ENCODE results near the gene FOCAD. TPM values are rescaled to one million over a fixed set of nuclear protein-coding genes. Genes with fewer than 3 reads are reported as not detected.

Gene FOCAD
- total and polyA plus RNA-seq, 4 donors: 6.8 to 62.1 (median 27.9) TPM

- no peak for DNase-seq
- Histone ChIP-seq H3K9me3 (ENCODE audit: control insufficient read depth in 4 of 4, insufficient read depth in 3 of 4, low read length in 3 of 4) (peaks cover 0 to 2% (median 0%) of the 10 kb centered on the region in 4 donors), H3K4me3 (no peak overlapping the region), H3K36me3 (ENCODE audit: control insufficient read depth in 4 of 4, insufficient read depth in 4 of 4, low read length in 4 of 4) (peaks cover 0 to 12% (median 4%) of the 10 kb centered on the region in 4 donors), H3K27ac (ENCODE audit: low read depth in 1 of 2, low read length in 1 of 2) (no peak overlapping the region), H3K4me1 (ENCODE audit: control insufficient read depth in 5 of 5, insufficient read depth in 5 of 5, low read length in 5 of 5) (no peaks in the 10 kb centered on the region), H3K9ac (ENCODE audit: insufficient read depth in 1 of 2, low read length in 2 of 2) (no peak overlapping the region), H3K27me3 (ENCODE audit: control insufficient read depth in 3 of 3, insufficient read depth in 3 of 3, low read length in 2 of 3) (no peaks in the 10 kb centered on the region)
- 94 to 96% methylated on average over 6 of the region's 6 CpGs for WGBS, 2 donors
- TF ChIP-seq, protein P1, sequence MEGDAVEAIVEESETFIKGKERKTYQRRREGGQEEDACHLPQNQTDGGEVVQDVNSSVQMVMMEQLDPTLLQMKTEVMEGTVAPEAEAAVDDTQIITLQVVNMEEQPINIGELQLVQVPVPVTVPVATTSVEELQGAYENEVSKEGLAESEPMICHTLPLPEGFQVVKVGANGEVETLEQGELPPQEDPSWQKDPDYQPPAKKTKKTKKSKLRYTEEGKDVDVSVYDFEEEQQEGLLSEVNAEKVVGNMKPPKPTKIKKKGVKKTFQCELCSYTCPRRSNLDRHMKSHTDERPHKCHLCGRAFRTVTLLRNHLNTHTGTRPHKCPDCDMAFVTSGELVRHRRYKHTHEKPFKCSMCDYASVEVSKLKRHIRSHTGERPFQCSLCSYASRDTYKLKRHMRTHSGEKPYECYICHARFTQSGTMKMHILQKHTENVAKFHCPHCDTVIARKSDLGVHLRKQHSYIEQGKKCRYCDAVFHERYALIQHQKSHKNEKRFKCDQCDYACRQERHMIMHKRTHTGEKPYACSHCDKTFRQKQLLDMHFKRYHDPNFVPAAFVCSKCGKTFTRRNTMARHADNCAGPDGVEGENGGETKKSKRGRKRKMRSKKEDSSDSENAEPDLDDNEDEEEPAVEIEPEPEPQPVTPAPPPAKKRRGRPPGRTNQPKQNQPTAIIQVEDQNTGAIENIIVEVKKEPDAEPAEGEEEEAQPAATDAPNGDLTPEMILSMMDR (IDR thresholded peaks at IDR 0.05; ENCODE audit: control extremely low read depth, extremely low read depth): no peak
- ATAC-seq (ENCODE audit: insufficient read depth, low FRiP score): no peak
Observed at GRCh38 chr9:20914556-20914955, 230.5 kb downstream of the FOCAD start.

DNA sequence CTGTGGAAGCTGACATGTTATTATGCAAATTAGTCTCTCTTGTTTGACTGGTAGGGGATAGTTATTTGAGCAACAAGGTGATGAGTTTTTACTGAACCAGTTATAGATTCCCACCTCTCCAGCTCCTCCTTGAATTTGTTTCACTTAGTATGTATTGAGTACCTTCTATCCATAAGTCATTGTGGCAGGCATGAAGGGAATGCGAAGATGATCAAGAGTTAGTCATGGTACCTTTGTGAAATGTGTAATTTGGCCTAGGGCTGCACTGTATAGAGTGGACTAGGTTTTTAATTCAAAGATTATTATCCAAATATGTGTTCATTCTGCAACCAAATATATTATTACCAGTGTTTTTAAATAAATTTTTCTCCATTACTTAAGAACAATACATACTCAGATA is 237.3 kb downstream of the FOCAD start:
- ATAC-seq (ENCODE audit: insufficient read depth, low FRiP score) (no peak), DNase-seq (no peak)
- no peak overlapping the region for H3K9ac ChIP-seq (ENCODE audit: insufficient read depth in 1 of 2, low read length in 2 of 2)
- no peaks in the 10 kb centered on the region for H3K4me1 ChIP-seq (ENCODE audit: control insufficient read depth in 5 of 5, insufficient read depth in 5 of 5, low read length in 5 of 5)
- H3K4me3 ChIP-seq: no peak overlapping the region
- no peaks in the 10 kb centered on the region for H3K27me3 ChIP-seq (ENCODE audit: control insufficient read depth in 3 of 3, insufficient read depth in 3 of 3, low read length in 2 of 3)
- TF ChIP-seq, protein P1 (IDR thresholded peaks at IDR 0.05; ENCODE audit: control extremely low read depth, extremely low read depth): no peak
- H3K9me3 ChIP-seq (ENCODE audit: control insufficient read depth in 4 of 4, insufficient read depth in 3 of 4, low read length in 3 of 4): peaks cover 0 to 2% (median 0%) of the 10 kb centered on the region in 4 donors
- no peak overlapping the region for H3K27ac ChIP-seq (ENCODE audit: low read depth in 1 of 2, low read length in 1 of 2)
- WGBS, 2 donors: 100% methylated on average over 1 of the region's 1 CpG
- H3K36me3 ChIP-seq (ENCODE audit: control insufficient read depth in 4 of 4, insufficient read depth in 4 of 4, low read length in 4 of 4): peaks cover 0 to 7% (median 3%) of the 10 kb centered on the region in 4 donors

- TF ChIP-seq, protein P1 (IDR thresholded peaks at IDR 0.05; ENCODE audit: control extremely low read depth, extremely low read depth): no peak
- ATAC-seq (ENCODE audit: insufficient read depth, low FRiP score) (no peak), DNase-seq (no peak)
- H3K27ac ChIP-seq (ENCODE audit: low read depth in 1 of 2, low read length in 1 of 2): no peak overlapping the region
- peaks cover 0 to 5% (median 2%) of the 10 kb centered on the region in 4 donors for H3K36me3 ChIP-seq (ENCODE audit: control insufficient read depth in 4 of 4, insufficient read depth in 4 of 4, low read length in 4 of 4)
- H3K4me1 ChIP-seq (ENCODE audit: control insufficient read depth in 5 of 5, insufficient read depth in 5 of 5, low read length in 5 of 5): no peaks in the 10 kb centered on the region
- H3K27me3 ChIP-seq (ENCODE audit: control insufficient read depth in 3 of 3, insufficient read depth in 3 of 3, low read length in 2 of 3): no peaks in the 10 kb centered on the region
- H3K4me3 ChIP-seq: no peak overlapping the region
- H3K9ac ChIP-seq (ENCODE audit: insufficient read depth in 1 of 2, low read length in 2 of 2): no peak overlapping the region
- 93 to 95% methylated on average over 1 of the region's 1 CpG for WGBS, 2 donors
- no peaks in the 10 kb centered on the region for H3K9me3 ChIP-seq (ENCODE audit: control insufficient read depth in 4 of 4, insufficient read depth in 3 of 4, low read length in 3 of 4)
Observed at GRCh38 chr9:20925256-20926045, 241.4 kb downstream of the FOCAD start.
